H54 (cell line): Measurements from ENCODE around the gene AHDC1.
"Not testable (repeated sequence)": the region's sequence is repeated elsewhere in the genome, so short reads cannot be mapped to it uniquely, and the experiment has no call there.

Experiments used
- DNase-seq: peaks from one replicate; pipeline ENCODE4 v3.0.0; 2011; ENCODE audit warnings: low spot score, mixed read lengths; ENCODE audit not compliant: insufficient read length
- FAIRE-seq: peaks from 3 replicates; lab custom pipeline; 2011; peaks lifted over from hg19 to GRCh38; lab: Jason Lieb, UNC
- POLR2A ChIP-seq: IDR thresholded peaks from 2 replicates; pipeline ENCODE4 v1.6.1; 2011; ENCODE audit warnings: low read depth, mild to moderate bottlenecking, low read length

AHDC1 gene

DNA sequence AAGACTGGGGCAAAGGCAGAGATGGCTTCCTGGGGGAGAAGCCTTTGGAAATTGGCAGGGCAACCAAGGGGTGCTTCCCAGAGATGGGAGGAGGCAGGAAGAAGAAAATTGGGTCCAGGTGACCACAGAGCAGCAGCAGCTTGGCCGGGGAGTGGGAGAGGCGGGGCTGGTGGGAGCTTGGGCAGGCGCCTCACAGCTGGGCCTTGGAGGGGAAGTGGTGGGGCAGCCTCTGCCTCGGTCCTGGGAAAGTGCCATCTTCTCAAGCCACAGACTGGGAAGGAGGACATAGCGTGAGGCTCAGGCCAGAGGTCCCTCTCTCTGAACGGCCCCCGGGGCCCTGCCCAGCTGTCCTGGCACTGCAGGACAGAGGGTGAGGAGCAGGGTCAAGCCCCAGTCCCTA lies 90.0 kb downstream of the AHDC1 start:
- TF ChIP-seq POLR2A, result no peak
- DNase-seq, result no peak

DNA sequence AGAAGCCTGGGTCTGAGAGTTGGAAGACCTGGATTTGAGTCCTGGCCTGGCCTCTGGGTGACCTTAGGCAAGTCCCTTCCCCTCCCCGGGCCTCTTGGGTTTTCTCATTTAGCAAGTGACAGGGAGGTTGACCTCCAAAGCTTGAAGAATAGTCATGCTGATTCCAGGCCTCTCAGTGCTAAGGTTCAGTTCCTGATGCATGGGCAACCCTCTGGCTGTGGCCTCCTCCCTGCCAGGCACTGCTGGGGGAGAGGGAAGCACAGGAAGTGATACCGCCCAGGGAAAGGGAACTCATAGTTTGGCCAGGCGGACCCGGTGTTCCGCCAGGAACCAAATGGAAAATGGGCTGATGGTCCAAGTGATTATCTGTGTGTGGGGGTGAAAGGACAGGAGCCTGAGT lies 90.4 kb downstream of the AHDC1 start:
- FAIRE-seq (no peak), DNase-seq (no peak)
- no peak for TF ChIP-seq POLR2A

More for the DNA sequence above, 90.0 kb downstream of the AHDC1 start:
- no peak for FAIRE-seq

GRCh38 chr1:27509127-27510080 lies 94.5 kb downstream of the AHDC1 start:
- no peak for TF ChIP-seq POLR2A
- DNase-seq (no peak), FAIRE-seq (no peak)

GRCh38 chr1:27507960-27508665 lies 95.8 kb downstream of the AHDC1 start:
- no peak for DNase-seq
- no peak for TF ChIP-seq POLR2A
- FAIRE-seq, result no peak

- FAIRE-seq, result no peak
- no peak for TF ChIP-seq POLR2A
- DNase-seq, result no peak
Measured at GRCh38 chr1:27506703-27507102, 97.2 kb downstream of the AHDC1 start.

GRCh38 chr1:27505420-27505680 lies 98.6 kb downstream of the AHDC1 start:
- no peak for TF ChIP-seq POLR2A
- no peak for FAIRE-seq
- DNase-seq, result no peak

- no peak for TF ChIP-seq POLR2A
- DNase-seq (no peak), FAIRE-seq (no peak)
Measured at GRCh38 chr1:27504588-27505419, 99.1 kb downstream of the AHDC1 start.

GRCh38 chr1:27503844-27504587 lies 99.9 kb downstream of the AHDC1 start:
- no peak for TF ChIP-seq POLR2A
- no peak for DNase-seq
- FAIRE-seq, result no peak

- no peak for TF ChIP-seq POLR2A
- FAIRE-seq (no peak), DNase-seq (no peak)
Measured at GRCh38 chr1:27503033-27503432, 100.9 kb downstream of the AHDC1 start.

DNA sequence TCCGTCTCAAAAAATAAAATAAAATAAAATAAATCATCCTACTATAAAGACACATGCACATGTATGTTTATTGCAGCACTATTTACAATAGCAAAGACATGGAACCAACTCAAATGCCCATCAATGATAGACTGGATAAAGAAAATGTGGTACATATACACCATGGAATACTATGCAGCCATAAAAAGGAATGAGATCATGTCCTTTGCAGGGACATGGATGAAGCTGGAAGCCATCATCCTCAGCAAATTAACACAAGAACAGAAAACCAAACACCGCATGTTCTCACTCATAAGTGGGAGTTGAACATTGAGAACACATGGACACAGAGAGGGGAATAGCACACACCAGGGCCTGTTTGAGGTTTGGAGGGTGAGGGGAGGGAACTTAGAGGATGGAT lies 102.8 kb downstream of the AHDC1 start:
- not testable (repeated sequence) for DNase-seq, FAIRE-seq

GRCh38 chr1:27499142-27499541 lies 104.8 kb downstream of the AHDC1 start:
- no peak for TF ChIP-seq POLR2A
- FAIRE-seq (no peak), DNase-seq (no peak)

GRCh38 chr1:27496604-27497155 lies 107.3 kb downstream of the AHDC1 start:
- DNase-seq, result no peak
- FAIRE-seq, result no peak
- TF ChIP-seq POLR2A, result no peak

GRCh38 chr1:27492796-27493195 lies 111.1 kb downstream of the AHDC1 start:
- DNase-seq (no peak), FAIRE-seq (no peak)
- no peak for TF ChIP-seq POLR2A
